NCI-H526 treated with DMSO at 0.1 percent for 48 hours (cell line): ENCODE results near the gene MMP24.
"Not testable (repeated sequence)": the region's sequence is repeated elsewhere in the genome, so short reads cannot be mapped to it uniquely, and the experiment has no call there.

ENCODE experiments used
- DNase-seq: peaks from one replicate; lab custom pipeline; 2025; lab: John Stamatoyannopoulos, UW

MMP24 gene

GRCh38 chr20:35260426-35260825 lies 33.9 kb downstream of the MMP24 start:
- DNase-seq = no peak

- not testable (repeated sequence) for DNase-seq
Measured at GRCh38 chr20:35262321-35262720, 35.8 kb downstream of the MMP24 start.

- DNase-seq = not testable (repeated sequence)
Measured at GRCh38 chr20:35262731-35263531, 36.4 kb downstream of the MMP24 start.

- DNase-seq = no peak
Measured at GRCh38 chr20:35263532-35264341, 37.2 kb downstream of the MMP24 start.

- DNase-seq = no peak
Measured at GRCh38 chr20:35264755-35265154, 38.3 kb downstream of the MMP24 start.

GRCh38 chr20:35267092-35267491 lies 40.6 kb downstream of the MMP24 start:
- DNase-seq = no peak

GRCh38 chr20:35269055-35269781 lies 42.7 kb downstream of the MMP24 start:
- DNase-seq = peak; percentile 34

- DNase-seq = no peak
Measured at GRCh38 chr20:35270021-35270902, 43.8 kb downstream of the MMP24 start.

GRCh38 chr20:35271073-35271882 lies 44.8 kb downstream of the MMP24 start:
- peak; percentile 49 for DNase-seq

GRCh38 chr20:35271904-35272303 lies 45.4 kb downstream of the MMP24 start:
- no peak for DNase-seq

GRCh38 chr20:35273449-35274171 lies 47.1 kb downstream of the MMP24 start:
- peak; percentile 37 for DNase-seq

GRCh38 chr20:35274172-35275092 lies 47.9 kb downstream of the MMP24 start:
- DNase-seq = no peak

GRCh38 chr20:35275741-35276251 lies 49.3 kb downstream of the MMP24 start:
- DNase-seq = no peak

- no peak for DNase-seq
Measured at GRCh38 chr20:35276408-35276807, 49.9 kb downstream of the MMP24 start.

- DNase-seq = no peak
Measured at GRCh38 chr20:35277127-35277526, 50.6 kb downstream of the MMP24 start.

- DNase-seq = peak; percentile 89
Measured at GRCh38 chr20:35277531-35278395, 51.3 kb downstream of the MMP24 start, which contains the start of gene MMP24OS. Gene MMP24OS, minus strand, starts transcription at chr20:35278122. Its CDS starts 193 bp downstream, at chr20:35277929.

- DNase-seq = no peak
Measured at GRCh38 chr20:35279040-35279439, 52.5 kb downstream of the MMP24 start.
